IgD-negative memory B cell (primary cell): ENCODE results near the gene CALCB. TPM values are rescaled to one million over a fixed set of nuclear protein-coding genes. Genes with fewer than 3 reads are reported as not detected.

Experiments
- H3K27ac Mint-ChIP-seq, 3 donors: one replicate each; pipeline ENCODE4 v1.8.0; 2020 to 2022; ENCODE audit warnings: mild to moderate bottlenecking in 3 of 3, mixed read lengths in 3 of 3, moderate library complexity in 1 of 3
- H3K27me3 Mint-ChIP-seq: one replicate; pipeline ENCODE4 v1.8.0; 2021; ENCODE audit warnings: mixed read lengths
- H3K36me3 Mint-ChIP-seq: one replicate; pipeline ENCODE4 v1.8.0; 2020; ENCODE audit warnings: mild to moderate bottlenecking, mixed read lengths
- H3K4me1 Mint-ChIP-seq, 3 donors: one replicate each; pipeline ENCODE4 v1.8.0; 2020 to 2022; ENCODE audit warnings: mixed read lengths in 3 of 3, mild to moderate bottlenecking in 1 of 3
- H3K4me3 Mint-ChIP-seq, 4 donors: one replicate each; pipeline ENCODE4 v1.8.0; 2020 to 2022; ENCODE audit warnings: mild to moderate bottlenecking in 4 of 4, mixed read lengths in 4 of 4, moderate library complexity in 3 of 4
- H3K9me3 Mint-ChIP-seq, 3 donors: one replicate each; pipeline ENCODE4 v1.8.0; 2020 to 2021; ENCODE audit warnings: mixed read lengths in 3 of 3, mild to moderate bottlenecking in 1 of 3
- polyA plus RNA-seq: library from polyadenylated mRNA; unstranded; fragments of 300-500 nt; fragmentation: Illumina TruSeq; gene quantifications from one replicate; pipeline ENCODE4 v1.2.3, GENCODE V29; 2021

The CALCB gene
- polyA plus RNA-seq, 1 donor from 2014 or later = 0.13 TPM

DNA sequence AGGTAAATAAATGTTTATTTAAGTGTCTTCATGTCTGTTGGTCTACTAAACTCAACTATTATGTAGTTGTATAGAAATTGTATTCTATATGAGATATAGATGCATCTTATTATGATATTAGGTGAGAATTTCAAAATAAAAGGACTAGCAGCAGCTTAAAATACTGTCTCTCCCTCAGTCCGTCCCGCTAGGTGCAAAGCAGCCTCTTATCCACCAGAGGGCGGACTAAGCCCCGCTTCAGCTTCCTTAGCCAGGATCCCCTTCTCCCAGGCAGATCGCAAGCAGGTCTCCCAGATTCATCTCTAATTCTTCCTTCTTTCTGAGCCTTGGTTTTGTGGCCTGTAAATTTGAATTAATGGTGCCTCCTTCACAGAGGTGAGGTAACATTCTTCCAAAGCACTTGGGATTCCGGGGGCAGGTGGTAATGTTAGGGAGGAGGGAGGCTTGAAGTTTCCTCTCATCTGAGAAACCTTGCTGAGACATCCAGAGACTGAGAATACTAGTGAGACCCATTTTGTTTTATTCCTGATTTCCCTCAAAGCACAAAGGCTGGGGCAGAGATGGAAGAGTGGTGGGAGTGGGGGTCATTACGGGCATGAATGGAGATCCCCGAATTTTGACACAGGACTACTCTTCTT lies 27.8 kb downstream of the CALCB start:
- Mint-ChIP-seq H3K4me1 (peaks cover 1 to 7% (median 5%) of the 10 kb centered on the region in 3 donors), H3K27ac (no peak overlapping the region), H3K9me3 (peaks cover 0 to 9% (median 0%) of the 10 kb centered on the region in 3 donors), H3K36me3 (peaks cover 2% of the 10 kb centered on the region), H3K4me3 (no peak overlapping the region), H3K27me3 (peaks cover 21% of the 10 kb centered on the region)

DNA sequence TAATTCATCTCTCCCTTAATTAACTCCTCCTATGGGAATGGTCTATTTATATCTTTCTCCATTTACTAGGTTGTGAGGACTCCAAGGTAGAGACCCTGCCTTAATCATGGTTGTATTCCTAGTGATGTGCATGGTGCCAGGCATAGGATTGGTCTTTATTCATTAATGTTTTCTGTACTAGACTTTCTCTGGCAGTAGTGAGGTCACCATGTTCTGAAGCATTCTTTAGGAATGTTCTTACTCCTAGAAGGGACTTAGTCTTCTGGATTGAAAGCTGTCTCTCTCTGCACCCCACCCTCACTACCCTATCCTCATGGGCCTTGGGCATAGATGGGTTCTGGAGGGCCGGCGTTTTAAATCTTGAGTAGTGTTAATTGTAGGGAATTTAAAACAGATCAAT lies 30.8 kb downstream of the CALCB start:
- peaks cover 12% of the 10 kb centered on the region for H3K27me3 Mint-ChIP-seq
- H3K36me3 Mint-ChIP-seq = peaks cover 3% of the 10 kb centered on the region
- no peak overlapping the region for H3K4me3 Mint-ChIP-seq
- peaks cover 0 to 9% (median 0%) of the 10 kb centered on the region in 3 donors for H3K9me3 Mint-ChIP-seq
- H3K27ac Mint-ChIP-seq = peak overlapping the region in 1 of 3 donors; percentile 47
- H3K4me1 Mint-ChIP-seq = peaks cover 19 to 25% (median 22%) of the 10 kb centered on the region in 3 donors

DNA sequence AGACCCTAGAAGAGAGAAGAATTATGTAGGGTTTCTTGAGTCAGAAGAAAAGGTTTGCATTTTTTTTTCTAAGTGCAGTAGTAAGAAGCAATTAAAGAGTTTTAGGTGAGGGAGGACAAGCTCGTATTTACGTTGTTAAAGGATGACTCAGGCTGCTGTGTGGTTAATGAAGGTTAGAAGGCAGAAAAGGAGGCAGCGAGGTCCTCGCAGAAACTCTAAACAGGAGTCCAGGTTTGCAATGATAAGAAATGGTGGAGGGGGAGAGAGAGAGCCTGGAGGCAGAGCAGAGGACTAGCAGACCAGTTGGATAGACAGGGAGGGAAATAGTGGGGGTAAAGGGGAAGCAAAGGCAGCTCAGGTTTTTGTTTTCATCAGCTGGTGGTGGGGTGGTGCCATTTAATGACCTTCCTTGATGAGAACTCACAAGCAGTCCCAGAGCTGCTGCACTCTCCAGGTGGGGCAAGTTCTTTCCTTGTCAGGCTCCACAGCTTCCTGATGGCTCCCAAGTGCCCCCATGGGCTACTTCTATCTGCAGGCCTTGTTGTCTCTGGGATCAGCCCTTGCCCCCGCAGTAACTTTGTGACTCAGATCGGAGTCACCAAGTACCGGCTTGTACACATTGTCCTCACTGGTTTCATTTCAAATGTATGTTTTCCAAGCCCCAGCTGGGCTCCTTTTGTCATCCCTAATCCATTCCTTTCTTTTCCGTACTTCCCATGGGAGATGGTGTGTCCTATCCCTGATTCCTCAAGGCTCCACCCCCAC lies 33.0 kb downstream of the CALCB start:
- Mint-ChIP-seq H3K4me1 (peaks cover 25 to 38% (median 36%) of the 10 kb centered on the region in 3 donors), H3K27ac (peak overlapping the region in 1 of 3 donors; percentile 16), H3K36me3 (peaks cover 3% of the 10 kb centered on the region), H3K27me3 (peaks cover 2% of the 10 kb centered on the region), H3K4me3 (no peak overlapping the region), H3K9me3 (peaks cover 0 to 9% (median 0%) of the 10 kb centered on the region in 3 donors)

DNA sequence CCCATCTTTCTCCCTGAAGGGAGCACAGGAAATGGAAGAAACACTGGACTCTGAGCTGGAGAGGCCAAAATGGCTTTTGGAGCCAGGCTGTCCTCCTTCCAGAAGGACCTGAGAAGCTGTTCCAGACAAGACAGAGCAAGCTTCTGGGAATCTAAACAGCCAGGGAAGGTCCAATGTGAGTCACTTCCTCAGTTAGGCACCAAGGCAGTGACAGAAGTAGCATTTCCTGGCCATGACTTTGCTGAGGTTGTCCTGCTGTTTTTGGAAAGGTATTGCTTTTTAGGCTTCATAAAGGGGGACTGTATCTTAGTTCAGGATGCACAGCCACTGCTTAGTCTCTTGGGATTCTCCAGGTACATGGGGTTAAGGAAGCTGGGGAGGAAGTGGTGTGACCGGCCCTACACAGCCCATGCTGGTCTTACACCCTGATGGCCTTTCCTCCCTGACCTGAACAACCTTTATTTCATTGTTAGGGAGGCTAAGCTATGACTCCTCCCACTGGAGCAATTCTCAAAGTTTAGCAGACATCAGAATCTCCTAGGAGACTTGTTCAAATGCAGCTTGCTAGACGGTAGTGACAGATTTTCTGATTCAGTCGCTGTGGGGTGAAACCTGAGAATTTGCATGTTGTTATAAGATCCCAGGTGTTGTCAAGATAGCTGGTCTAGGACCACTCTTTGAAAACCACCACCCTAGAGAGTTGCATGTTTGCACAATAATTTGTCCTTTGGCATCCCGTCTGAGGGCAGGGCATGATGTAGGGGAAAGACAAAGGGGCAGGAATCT lies 34.5 kb downstream of the CALCB start:
- Mint-ChIP-seq H3K9me3 (peaks cover 0 to 7% (median 0%) of the 10 kb centered on the region in 3 donors), H3K27ac (peak overlapping the region in 1 of 3 donors; percentile 10), H3K36me3 (peaks cover 3% of the 10 kb centered on the region), H3K4me3 (peak overlapping the region in 1 of 4 donors; percentile 68), H3K4me1 (peaks cover 36 to 46% (median 45%) of the 10 kb centered on the region in 3 donors), H3K27me3 (peaks cover 2% of the 10 kb centered on the region)

DNA sequence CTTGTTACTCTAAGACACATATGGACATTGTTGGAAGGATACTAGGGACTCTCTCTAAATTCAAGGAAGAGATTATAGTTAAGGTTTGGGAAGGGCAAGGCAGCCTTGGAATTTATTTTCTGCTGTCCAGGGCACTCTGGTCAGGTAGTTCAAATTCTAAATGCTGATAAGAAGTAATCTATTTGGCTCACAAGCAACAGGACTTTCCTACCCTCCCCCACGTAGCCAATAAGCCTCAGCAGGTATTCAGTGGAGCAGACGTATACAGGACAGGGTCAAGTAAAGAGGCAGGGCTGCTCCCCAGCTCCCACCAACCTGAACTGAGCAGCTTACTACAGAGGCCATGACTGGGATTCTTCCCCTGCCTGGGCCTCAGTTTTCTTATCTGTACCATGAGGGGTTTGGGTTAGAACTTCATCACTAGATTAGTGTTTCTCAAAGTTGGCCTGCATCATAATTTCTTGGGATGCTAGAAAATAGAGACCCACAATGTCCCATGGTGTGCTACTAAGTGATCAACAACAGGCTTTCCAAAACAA lies 35.3 kb downstream of the CALCB start:
- peaks cover 5% of the 10 kb centered on the region for H3K27me3 Mint-ChIP-seq
- H3K4me3 Mint-ChIP-seq = peak overlapping the region in 1 of 4 donors; percentile 68
- peaks cover 0 to 1% (median 0%) of the 10 kb centered on the region in 3 donors for H3K9me3 Mint-ChIP-seq
- peak overlapping the region; percentile 10 to 33 (median 20) for H3K27ac Mint-ChIP-seq
- peaks cover 3% of the 10 kb centered on the region for H3K36me3 Mint-ChIP-seq
- peaks cover 44 to 53% (median 52%) of the 10 kb centered on the region in 3 donors for H3K4me1 Mint-ChIP-seq

DNA sequence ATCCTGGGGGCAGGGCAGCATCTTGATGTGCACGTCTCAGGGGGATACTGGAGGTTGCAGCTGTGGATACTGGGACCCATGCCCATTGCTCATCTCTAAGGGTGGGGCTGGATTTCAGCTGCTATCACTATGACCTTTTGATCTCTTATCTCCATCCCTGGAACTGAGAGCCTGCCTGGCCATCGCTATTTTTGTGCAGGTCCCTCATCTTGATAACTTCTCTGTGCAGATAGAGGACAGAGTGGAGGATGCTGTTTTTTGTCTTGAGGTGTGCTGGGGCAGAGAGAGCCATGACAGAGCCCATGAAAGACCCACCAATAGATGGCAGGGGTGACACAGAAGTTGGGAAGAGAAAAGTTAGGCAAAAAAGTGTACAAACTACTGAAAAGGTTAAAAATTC lies 36.2 kb downstream of the CALCB start:
- Mint-ChIP-seq H3K4me1 (peaks cover 49 to 58% (median 55%) of the 10 kb centered on the region in 3 donors), H3K27ac (no peak overlapping the region), H3K4me3 (no peak overlapping the region), H3K27me3 (peaks cover 8% of the 10 kb centered on the region), H3K36me3 (peaks cover 3% of the 10 kb centered on the region), H3K9me3 (no peaks in the 10 kb centered on the region)

DNA sequence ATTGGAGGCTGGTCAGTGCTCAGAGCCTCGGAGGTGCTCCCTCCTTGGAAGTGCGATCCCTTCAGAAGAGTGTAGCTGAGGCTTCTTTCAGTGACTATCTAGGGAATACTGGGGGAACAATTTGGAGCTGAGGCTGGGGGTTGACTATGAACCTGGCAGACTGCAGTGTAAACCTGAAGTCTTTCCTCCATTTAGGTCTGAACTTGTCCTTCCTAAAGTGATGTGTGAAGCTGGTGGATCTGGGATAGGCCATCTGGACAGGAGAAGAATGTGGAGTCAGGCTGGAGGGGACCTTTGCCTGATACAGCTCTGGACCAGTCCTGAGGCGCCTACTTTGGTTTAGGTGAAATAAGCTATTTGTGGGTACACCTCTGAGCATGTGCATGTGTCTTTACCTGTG lies 37.8 kb downstream of the CALCB start:
- Mint-ChIP-seq H3K4me1 (peaks cover 52 to 60% (median 55%) of the 10 kb centered on the region in 3 donors), H3K27ac (peak overlapping the region in 2 of 3 donors; percentile 5 to 35), H3K36me3 (peaks cover under 1% of the 10 kb centered on the region), H3K27me3 (peaks cover 14% of the 10 kb centered on the region), H3K9me3 (no peaks in the 10 kb centered on the region), H3K4me3 (peak overlapping the region in 1 of 4 donors; percentile 50)

DNA sequence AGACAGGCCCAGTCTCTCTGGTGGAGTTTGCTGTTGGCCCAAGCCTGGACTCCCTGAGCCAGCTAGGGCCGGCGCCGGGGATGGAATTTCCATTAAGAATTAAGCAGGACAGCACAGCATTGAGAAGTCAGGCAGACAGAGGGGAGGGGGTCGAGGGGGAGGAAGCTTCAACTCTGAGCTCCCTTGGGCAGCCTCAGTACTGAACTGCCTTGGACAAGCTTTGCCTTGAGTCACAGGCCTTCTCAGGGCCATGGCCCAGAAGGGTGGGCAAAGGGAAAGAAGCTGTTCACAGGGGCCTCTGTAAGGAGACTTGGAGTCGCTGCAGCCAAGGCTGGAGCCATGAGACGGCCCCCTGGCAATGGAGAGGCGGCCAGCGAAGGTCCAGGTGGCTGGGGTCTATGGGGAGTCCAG lies 38.7 kb downstream of the CALCB start:
- peak overlapping the region in 1 of 3 donors; percentile 14 for H3K27ac Mint-ChIP-seq
- H3K4me1 Mint-ChIP-seq = peaks cover 52 to 56% (median 53%) of the 10 kb centered on the region in 3 donors
- H3K4me3 Mint-ChIP-seq = peak overlapping the region in 1 of 4 donors; percentile 69
- H3K36me3 Mint-ChIP-seq = no peaks in the 10 kb centered on the region
- H3K27me3 Mint-ChIP-seq = peaks cover 17% of the 10 kb centered on the region
- no peaks in the 10 kb centered on the region for H3K9me3 Mint-ChIP-seq

DNA sequence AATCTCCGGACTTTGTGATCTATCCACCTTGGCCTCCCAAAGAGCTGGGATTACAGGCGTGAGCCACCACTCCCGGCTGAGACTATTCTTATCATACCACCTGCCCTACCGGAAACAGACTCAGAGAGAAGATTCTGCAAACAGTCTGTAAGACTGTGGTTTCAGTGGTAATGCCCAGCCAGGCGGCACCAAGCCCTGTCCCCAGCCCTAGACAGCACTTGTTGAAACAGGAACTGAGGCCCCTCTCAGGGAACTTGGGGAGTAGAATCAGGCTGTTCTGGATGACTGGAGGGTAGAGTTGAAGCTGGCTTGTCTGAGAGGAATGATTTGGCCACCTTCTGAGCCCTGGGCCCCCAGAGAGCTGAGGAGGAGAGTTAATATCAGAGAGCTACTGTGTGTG lies 40.0 kb downstream of the CALCB start:
- peak overlapping the region; percentile 61 to 93 (median 80) for H3K4me3 Mint-ChIP-seq
- peaks cover 25% of the 10 kb centered on the region for H3K27me3 Mint-ChIP-seq
- H3K36me3 Mint-ChIP-seq = no peaks in the 10 kb centered on the region
- H3K27ac Mint-ChIP-seq = peak overlapping the region; percentile 87 to 90 (median 90)
- H3K9me3 Mint-ChIP-seq = no peaks in the 10 kb centered on the region
- H3K4me1 Mint-ChIP-seq = peaks cover 43 to 51% (median 44%) of the 10 kb centered on the region in 3 donors

DNA sequence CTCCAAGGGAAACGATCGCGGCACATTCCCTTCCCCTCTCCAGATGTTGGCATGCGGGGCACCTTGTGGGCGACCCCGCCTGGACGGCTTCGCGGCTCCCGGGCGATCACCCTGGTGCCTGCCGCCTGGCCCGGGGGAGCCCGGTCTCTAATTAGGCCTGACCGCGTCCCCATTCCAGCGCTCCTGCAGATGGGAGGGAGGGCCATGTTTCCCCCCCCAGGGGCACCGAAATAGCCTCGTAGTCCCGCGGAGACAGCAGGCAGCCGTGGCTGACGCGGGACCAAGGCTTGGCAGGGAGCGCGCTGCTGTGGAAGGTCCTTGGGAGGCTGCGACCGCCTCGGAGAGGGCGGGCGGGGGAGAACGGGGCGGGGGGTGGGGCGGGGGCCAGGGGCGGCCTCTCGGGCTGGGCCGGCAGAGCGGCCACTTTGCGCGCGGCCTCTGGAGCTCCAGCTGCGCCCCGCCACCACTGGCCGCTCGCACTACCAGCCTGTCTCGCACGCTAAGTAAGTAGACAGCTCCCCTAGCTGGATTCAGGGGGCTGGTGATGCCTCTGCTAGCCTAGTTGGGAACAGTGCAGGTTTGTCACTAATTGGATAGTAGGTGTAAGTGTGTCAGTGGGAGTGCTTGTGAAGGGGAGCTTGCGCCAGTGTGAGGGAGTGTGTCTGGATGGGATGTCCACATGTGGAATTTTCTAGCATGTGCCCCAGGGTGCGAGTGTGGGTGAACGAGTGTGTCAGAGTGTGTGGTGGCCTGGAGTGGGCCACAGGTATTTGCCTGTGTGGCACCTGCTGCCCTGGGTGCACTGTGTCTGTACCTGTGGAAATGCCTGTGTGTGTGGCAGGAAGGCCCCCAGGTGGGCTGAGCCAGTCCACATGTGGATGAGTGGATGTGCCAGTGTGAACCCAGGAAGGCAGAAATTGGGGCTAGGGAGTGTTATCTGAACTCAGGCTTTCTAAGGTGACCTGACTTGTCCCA lies 41.4 kb downstream of the CALCB start, which contains the start of gene INSC:
INSC (plus strand) TSS at position 423 of the 975 bp plus-strand sequence. CDS start 34,252 bp downstream, outside the sequence.
- H3K36me3 Mint-ChIP-seq = no peaks in the 10 kb centered on the region
- H3K27me3 Mint-ChIP-seq = peaks cover 30% of the 10 kb centered on the region
- H3K4me3 Mint-ChIP-seq = peak within 1 kb of the TSS; percentile 61 to 93 (median 80)
- H3K4me1 Mint-ChIP-seq = peaks cover 36 to 48% (median 37%) of the 10 kb centered on the region in 3 donors
- H3K27ac Mint-ChIP-seq = peak within 1 kb of the TSS in 2 of 3 donors; percentile 87 to 90
- H3K9me3 Mint-ChIP-seq = no peaks in the 10 kb centered on the region

DNA sequence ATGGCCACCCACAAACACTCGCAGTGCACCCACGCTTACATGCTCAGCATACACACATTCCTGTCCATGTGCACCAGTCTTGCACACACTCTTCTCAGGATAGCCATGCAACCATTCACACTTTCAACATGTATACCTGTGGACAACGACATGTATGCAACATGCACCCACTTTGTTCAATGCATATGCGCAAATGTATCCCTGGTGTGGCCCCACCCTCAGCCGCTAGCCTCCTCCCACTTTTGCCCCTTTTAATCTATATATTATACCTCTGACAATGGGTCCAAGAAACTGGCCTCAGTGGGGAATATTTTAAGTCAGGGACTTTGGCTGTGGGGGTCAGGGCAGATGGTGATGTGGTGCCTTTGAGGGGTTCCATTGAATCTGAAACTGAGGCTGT lies 42.3 kb downstream of the CALCB start:
- H3K27me3 Mint-ChIP-seq = peaks cover 32% of the 10 kb centered on the region
- H3K4me1 Mint-ChIP-seq = peaks cover 31 to 47% (median 37%) of the 10 kb centered on the region in 3 donors
- no peaks in the 10 kb centered on the region for H3K9me3 Mint-ChIP-seq
- no peak overlapping the region for H3K4me3 Mint-ChIP-seq
- H3K36me3 Mint-ChIP-seq = no peaks in the 10 kb centered on the region
- H3K27ac Mint-ChIP-seq = no peak overlapping the region

DNA sequence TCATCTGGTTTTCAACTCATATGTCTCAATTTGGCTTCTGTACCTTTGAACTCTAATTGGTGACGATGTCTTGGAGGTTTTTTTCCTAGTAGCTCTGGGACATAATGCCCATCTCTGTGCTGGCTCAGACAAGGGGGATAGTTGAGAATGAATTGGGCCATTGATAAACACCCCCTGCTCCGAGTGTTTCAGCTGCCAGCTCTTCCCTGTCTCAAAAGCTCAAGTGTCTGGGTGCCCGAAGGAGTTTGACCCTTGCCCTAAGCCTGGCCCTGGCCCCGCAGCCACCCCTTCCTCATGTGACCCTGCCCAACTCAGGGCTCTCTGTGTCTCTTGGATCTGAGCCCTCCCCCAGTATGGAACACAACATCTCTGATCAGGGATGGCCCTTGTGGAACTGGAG lies 44.4 kb downstream of the CALCB start:
- H3K27ac Mint-ChIP-seq = no peak overlapping the region
- H3K9me3 Mint-ChIP-seq = no peaks in the 10 kb centered on the region
- peaks cover 38% of the 10 kb centered on the region for H3K27me3 Mint-ChIP-seq
- H3K36me3 Mint-ChIP-seq = no peaks in the 10 kb centered on the region
- H3K4me3 Mint-ChIP-seq = no peak overlapping the region
- H3K4me1 Mint-ChIP-seq = peaks cover 19 to 32% (median 22%) of the 10 kb centered on the region in 3 donors

DNA sequence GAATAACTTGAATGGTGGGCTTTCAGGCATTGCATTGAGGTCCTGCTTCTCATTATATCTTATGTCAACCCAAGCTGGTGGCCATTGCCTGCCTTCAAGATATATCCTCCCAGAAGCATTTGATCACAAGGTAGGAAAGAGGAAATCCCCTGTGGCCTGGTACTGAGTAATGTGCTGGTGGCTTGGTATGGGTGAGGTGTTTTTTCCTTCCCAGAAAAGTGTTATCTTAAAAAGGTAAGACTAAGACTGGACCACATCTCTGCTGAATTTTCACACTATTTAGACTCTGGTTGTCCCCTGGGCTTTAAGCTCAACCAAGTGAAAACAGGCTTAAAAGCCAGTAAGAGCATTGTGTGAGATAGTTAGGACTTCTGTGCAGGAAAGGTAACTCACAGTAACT lies 45.0 kb downstream of the CALCB start:
- H3K27ac Mint-ChIP-seq = no peak overlapping the region
- no peak overlapping the region for H3K4me3 Mint-ChIP-seq
- H3K9me3 Mint-ChIP-seq = no peaks in the 10 kb centered on the region
- H3K36me3 Mint-ChIP-seq = no peaks in the 10 kb centered on the region
- peaks cover 40% of the 10 kb centered on the region for H3K27me3 Mint-ChIP-seq
- peaks cover 14 to 26% (median 16%) of the 10 kb centered on the region in 3 donors for H3K4me1 Mint-ChIP-seq
